ENCODE data around the gene GULP1.

DNA sequence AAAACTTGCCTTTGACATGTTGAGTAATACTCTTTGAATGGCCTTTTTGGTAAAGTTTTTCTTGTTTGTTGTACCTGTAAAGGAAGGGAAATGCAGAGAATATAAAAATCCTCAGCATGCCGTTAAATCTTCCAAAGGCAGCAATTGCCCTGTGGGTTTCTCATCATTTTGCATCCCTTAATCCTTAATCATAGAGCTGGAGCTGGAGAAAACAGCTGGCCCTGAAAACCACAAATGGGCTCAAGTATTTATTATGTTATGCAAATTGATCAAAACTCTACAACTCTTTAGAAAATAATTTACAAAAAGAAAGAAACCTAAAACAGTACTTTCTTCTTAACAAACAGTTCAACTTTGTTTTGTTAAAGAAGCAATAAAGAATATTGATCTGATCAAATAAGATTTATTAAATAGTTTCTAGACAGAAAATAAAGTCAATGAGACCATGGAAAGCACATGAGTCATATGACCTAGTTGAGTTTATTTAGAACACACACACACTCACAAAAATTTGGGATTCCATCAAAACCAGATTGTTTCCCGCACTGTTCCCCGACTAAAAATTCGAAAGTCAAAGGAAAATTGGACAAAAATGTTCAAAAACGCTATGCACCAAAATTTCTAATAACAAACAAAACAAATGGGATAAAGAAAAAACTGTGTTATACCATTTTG lies 309.0 kb downstream of the GULP1 start:
- TF ChIP-seq, protein P1, sequence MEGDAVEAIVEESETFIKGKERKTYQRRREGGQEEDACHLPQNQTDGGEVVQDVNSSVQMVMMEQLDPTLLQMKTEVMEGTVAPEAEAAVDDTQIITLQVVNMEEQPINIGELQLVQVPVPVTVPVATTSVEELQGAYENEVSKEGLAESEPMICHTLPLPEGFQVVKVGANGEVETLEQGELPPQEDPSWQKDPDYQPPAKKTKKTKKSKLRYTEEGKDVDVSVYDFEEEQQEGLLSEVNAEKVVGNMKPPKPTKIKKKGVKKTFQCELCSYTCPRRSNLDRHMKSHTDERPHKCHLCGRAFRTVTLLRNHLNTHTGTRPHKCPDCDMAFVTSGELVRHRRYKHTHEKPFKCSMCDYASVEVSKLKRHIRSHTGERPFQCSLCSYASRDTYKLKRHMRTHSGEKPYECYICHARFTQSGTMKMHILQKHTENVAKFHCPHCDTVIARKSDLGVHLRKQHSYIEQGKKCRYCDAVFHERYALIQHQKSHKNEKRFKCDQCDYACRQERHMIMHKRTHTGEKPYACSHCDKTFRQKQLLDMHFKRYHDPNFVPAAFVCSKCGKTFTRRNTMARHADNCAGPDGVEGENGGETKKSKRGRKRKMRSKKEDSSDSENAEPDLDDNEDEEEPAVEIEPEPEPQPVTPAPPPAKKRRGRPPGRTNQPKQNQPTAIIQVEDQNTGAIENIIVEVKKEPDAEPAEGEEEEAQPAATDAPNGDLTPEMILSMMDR (IDR thresholded peaks at IDR 0.05; ENCODE audit: insufficient read depth, low read depth, low read length), result no peak
- TF ChIP-seq EZH2 (IDR thresholded peaks at IDR 0.05; ENCODE audit: insufficient read depth, low read length), result no peak

All from astrocyte (in vitro differentiated cells and primary cell).